Mesodermal cell (in vitro differentiated cells): ENCODE results near the gene MRNIP. TPM values are rescaled to one million over a fixed set of nuclear protein-coding genes. Genes with fewer than 3 reads are reported as not detected.

Experiments
- H3K27ac ChIP-seq: 2 replicates; pipeline ENCODE4 v1.7.0; 2013; ENCODE audit warnings: mild to moderate bottlenecking, low read depth, low read length, moderate library complexity; ENCODE audit not compliant: severe bottlenecking
- H3K36me3 ChIP-seq: 2 replicates; pipeline ENCODE4 v1.7.1; 2013; ENCODE audit warnings: mild to moderate bottlenecking, low read length, moderate library complexity; ENCODE audit not compliant: control insufficient read depth, insufficient read depth
- H3K4me1 ChIP-seq: one replicate; pipeline ENCODE4 v1.7.1; 2013; ENCODE audit warnings: mild to moderate bottlenecking, low read length; ENCODE audit not compliant: insufficient read depth, control insufficient read depth, poor library complexity, severe bottlenecking
- H3K4me3 ChIP-seq: 2 replicates; pipeline ENCODE4 v1.7.0; 2013; ENCODE audit warnings: low read length, control low read depth, mild to moderate bottlenecking; ENCODE audit not compliant: insufficient read depth, poor library complexity, severe bottlenecking; ENCODE audit errors: extremely low read depth
- H3K9me3 ChIP-seq: 2 replicates; pipeline ENCODE4 v1.7.1; 2013; ENCODE audit warnings: mild to moderate bottlenecking, low read length, moderate library complexity; ENCODE audit not compliant: control insufficient read depth
- WGBS, 2 experiments: methylation state at CpG; one replicate each; pipeline ENCODE4 v1.1.5; 2013; ENCODE audit warnings: missing lambda C conversion rate in 2 of 2; ENCODE audit not compliant: insufficient coverage in 2 of 2; 5-methylcytosine and 5-hydroxymethylcytosine counted together
- polyA plus RNA-seq, 2 experiments: library from polyadenylated mRNA; stranded (reverse); fragments of 50-300 nt; gene quantifications; one replicate each; pipeline ENCODE4 v1.2.3, GENCODE V29; 2013

MRNIP gene, protein sequence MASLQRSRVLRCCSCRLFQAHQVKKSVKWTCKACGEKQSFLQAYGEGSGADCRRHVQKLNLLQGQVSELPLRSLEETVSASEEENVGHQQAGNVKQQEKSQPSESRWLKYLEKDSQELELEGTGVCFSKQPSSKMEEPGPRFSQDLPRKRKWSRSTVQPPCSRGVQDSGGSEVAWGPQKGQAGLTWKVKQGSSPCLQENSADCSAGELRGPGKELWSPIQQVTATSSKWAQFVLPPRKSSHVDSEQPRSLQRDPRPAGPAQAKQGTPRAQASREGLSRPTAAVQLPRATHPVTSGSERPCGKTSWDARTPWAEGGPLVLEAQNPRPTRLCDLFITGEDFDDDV
- 28.3 TPM for polyA plus RNA-seq (2013, experiment 1 of 2)
- polyA plus RNA-seq (2013, experiment 2 of 2) = 22.3 TPM

- Histone ChIP-seq H3K9me3 (no peaks in the 10 kb centered on the region), H3K36me3 (peaks cover 20% of the 10 kb centered on the region), H3K4me1 (no peaks in the 10 kb centered on the region), H3K4me3 (peak within 1 kb of the TSS; percentile 88), H3K27ac (peak within 1 kb of the TSS; percentile 74)
- 0 to 1% methylated on average over 64 to 76 of the region's 90 CpGs for WGBS, 2 experiments
These were observed at the start of gene MRNIP for GRCh38 chr5:179858586-179859427. Gene MRNIP (minus strand): TSS chr5:179858817. CDS start chr5:179858796, 21 bp downstream.

- H3K4me3 ChIP-seq = peak within 1 kb of the TSS; percentile 61
- H3K36me3 ChIP-seq = peaks cover 30% of the 10 kb centered on the region
- H3K9me3 ChIP-seq = no peaks in the 10 kb centered on the region
- peaks cover 4% of the 10 kb centered on the region for H3K4me1 ChIP-seq
- 6% methylated on average over 83 to 88 of the region's 105 CpGs for WGBS, 2 experiments
- H3K27ac ChIP-seq = no peak within 1 kb of the TSS
These were observed 49.1 kb upstream of the MRNIP start, which contains the start of gene TBC1D9B for GRCh38 chr5:179907556-179908324. Gene TBC1D9B (minus strand): TSS chr5:179907897. CDS start chr5:179907821, 76 bp downstream.

DNA sequence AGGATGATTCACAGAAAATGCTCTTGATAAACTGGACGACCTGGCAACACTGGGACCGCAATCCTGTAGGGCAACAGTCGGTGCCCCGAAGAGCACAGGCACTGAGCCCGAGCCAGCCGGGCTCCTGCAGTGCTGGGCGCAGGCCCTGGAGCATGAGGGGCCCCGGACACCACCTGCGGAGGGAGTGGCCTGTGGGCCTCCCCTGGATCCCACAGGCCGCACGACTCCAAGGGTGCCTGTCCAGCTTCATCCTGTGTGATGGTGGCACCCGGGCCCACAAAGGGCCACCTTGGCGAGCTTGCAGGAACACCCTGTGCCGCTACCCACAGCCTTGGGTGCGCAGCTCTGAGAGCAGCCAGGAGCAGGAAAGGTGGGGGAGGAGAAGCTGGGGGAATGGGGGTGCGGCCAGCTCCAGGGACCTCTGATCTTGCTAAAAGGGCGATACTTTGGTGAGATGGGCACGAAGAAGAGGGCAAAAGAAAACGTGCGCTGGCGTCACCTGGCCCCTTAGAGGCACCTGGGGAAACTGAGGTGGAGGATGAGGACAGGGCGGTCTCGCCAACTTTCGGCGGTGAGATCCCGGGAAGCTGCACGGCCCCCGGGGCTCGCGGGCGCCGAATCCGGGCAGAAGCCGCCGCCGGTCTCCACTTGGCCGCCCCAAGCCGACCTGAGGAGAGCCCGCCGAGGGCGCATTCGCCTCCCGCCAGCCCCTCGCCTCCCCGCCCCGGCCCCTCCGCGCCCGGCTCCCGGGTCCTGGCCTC, 48.4 kb upstream of the MRNIP start:
- no peaks in the 10 kb centered on the region for H3K9me3 ChIP-seq
- peak overlapping the region; percentile 61 for H3K4me3 ChIP-seq
- H3K27ac ChIP-seq = no peak overlapping the region
- H3K4me1 ChIP-seq = peaks cover 4% of the 10 kb centered on the region
- H3K36me3 ChIP-seq = peaks cover 38% of the 10 kb centered on the region
- WGBS, 2 experiments = 27 to 31% methylated on average over 43 to 48 of the region's 50 CpGs

GRCh38 chr5:179906294-179906794, 47.7 kb upstream of the MRNIP start:
- 94 to 95% methylated on average over 24 of the region's 24 CpGs for WGBS, 2 experiments
- Histone ChIP-seq H3K27ac (no peak overlapping the region), H3K36me3 (peaks cover 44% of the 10 kb centered on the region), H3K4me3 (peak overlapping the region; percentile 61), H3K9me3 (no peaks in the 10 kb centered on the region), H3K4me1 (peaks cover 4% of the 10 kb centered on the region)

GRCh38 chr5:179905161-179905560, 46.5 kb upstream of the MRNIP start:
- no peak overlapping the region for H3K27ac ChIP-seq
- H3K36me3 ChIP-seq = peaks cover 54% of the 10 kb centered on the region
- peaks cover 4% of the 10 kb centered on the region for H3K4me1 ChIP-seq
- no peak overlapping the region for H3K4me3 ChIP-seq
- no peaks in the 10 kb centered on the region for H3K9me3 ChIP-seq
- 87 to 96% methylated on average over 3 to 6 of the region's 8 CpGs for WGBS, 2 experiments

- peaks cover 4% of the 10 kb centered on the region for H3K4me1 ChIP-seq
- H3K4me3 ChIP-seq = no peak overlapping the region
- peaks cover 59% of the 10 kb centered on the region for H3K36me3 ChIP-seq
- H3K27ac ChIP-seq = no peak overlapping the region
- H3K9me3 ChIP-seq = no peaks in the 10 kb centered on the region
- WGBS, 2 experiments = 96 to 98% methylated on average over 16 to 22 of the region's 25 CpGs
These were observed 46.0 kb upstream of the MRNIP start for GRCh38 chr5:179904463-179905160.

DNA sequence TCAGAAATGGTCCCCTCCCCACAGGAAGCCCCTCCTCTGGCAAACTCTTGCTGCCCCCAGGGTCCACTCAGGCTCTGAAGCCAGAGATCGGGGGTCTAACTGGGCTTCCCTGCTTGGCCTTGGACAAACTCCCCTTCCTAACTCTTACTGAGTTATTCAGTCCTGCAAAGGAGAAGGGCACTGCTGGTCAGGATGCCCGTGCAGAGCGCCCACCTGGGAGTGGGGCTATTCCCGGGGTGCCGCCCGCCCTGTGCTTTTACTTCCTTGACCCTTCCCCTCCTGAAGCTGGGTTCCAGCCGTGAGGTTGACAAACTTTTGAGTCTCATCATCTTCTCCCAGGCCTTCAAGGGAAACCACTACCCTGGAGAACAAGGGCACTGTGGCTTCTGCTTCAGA, 44.1 kb upstream of the MRNIP start:
- H3K27ac ChIP-seq = no peak overlapping the region
- 90 to 100% methylated on average over 2 to 7 of the region's 7 CpGs for WGBS, 2 experiments
- no peak overlapping the region for H3K4me3 ChIP-seq
- H3K4me1 ChIP-seq = peaks cover 4% of the 10 kb centered on the region
- H3K36me3 ChIP-seq = peaks cover 76% of the 10 kb centered on the region
- no peaks in the 10 kb centered on the region for H3K9me3 ChIP-seq

DNA sequence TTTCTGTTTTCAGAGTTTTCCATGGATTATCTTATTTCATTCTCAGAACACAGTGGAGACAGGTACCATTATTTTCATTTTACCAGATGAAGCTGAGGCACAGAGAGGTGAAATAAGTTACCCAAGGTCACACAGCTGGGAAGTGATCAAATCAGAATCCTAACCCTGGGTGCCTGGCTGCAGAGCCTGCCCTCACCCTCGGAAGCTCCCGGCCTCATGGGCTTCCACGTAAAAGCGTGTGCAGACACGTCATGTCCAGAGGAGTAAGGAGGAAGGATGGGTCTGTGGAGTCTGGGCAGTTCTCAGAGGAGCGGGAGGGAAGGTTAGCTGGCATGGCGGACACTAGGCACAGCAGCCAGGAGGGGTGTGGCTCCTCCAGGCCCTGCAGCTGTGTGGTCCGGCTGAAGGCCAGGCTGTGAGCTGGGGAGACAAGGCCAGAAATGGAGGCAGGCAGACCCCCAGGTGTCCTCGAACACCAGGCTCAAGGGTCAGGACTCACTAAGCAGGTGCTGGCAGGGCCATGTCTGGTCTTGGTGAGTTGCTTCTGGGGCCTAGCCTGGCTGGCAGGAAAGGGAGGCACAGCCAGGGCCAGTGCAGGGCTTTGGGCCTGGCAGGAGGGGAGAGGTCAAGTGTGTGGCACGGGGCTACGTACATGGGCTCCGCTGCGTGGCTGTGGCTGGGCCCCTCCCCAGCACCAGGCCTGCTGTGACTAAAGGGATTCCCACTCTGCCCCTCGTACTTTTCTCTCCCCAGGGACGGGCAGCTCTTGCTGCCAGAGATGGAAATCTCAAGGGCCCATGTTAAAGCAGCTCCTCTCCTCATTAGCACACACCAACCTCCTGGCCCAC, 43.5 kb upstream of the MRNIP start:
- Histone ChIP-seq H3K36me3 (peaks cover 83% of the 10 kb centered on the region), H3K4me3 (no peak overlapping the region), H3K27ac (no peak overlapping the region), H3K4me1 (peaks cover 4% of the 10 kb centered on the region), H3K9me3 (no peaks in the 10 kb centered on the region)
- 94 to 96% methylated on average over 14 of the region's 15 CpGs for WGBS, 2 experiments

GRCh38 chr5:179901462-179901861, 42.8 kb upstream of the MRNIP start:
- Histone ChIP-seq H3K36me3 (peaks cover 87% of the 10 kb centered on the region), H3K4me3 (no peak overlapping the region), H3K27ac (no peak overlapping the region), H3K9me3 (no peaks in the 10 kb centered on the region), H3K4me1 (no peaks in the 10 kb centered on the region)
- WGBS, 2 experiments = 94 to 97% methylated on average over 3 to 4 of the region's 6 CpGs
